ENCODE data around the gene BTBD2. TPM values are rescaled to one million over a fixed set of nuclear protein-coding genes. Genes with fewer than 3 reads are reported as not detected.
A peak's percentile ranks its signal among the peaks of the same experiment; 100 is the strongest.
"Not testable (repeated sequence)": the region's sequence is repeated elsewhere in the genome, so short reads cannot be mapped to it uniquely, and the experiment has no call there.

The BTBD2 gene
- total RNA-seq, 1 experiment from 2014 or later = 52.2 TPM

GRCh38 chr19:2035590-2035991 lies 20.1 kb upstream of the BTBD2 start:
- ChIA-PET CTCF (no interaction called here), POLR2A (no interaction called here)
- H3K36me3 Mint-ChIP-seq (ENCODE audit: insufficient read depth, unreplicated experiment) = peaks cover 26% of the 10 kb centered on the region
- no peaks in the 10 kb centered on the region for H3K4me1 Mint-ChIP-seq (ENCODE audit: low read depth, unreplicated experiment)
- H3K4me1 ChIP-seq = no peaks in the 10 kb centered on the region
- no peak overlapping the region for H3K27ac Mint-ChIP-seq (ENCODE audit: unreplicated experiment)
- TF ChIP-seq, protein P1, sequence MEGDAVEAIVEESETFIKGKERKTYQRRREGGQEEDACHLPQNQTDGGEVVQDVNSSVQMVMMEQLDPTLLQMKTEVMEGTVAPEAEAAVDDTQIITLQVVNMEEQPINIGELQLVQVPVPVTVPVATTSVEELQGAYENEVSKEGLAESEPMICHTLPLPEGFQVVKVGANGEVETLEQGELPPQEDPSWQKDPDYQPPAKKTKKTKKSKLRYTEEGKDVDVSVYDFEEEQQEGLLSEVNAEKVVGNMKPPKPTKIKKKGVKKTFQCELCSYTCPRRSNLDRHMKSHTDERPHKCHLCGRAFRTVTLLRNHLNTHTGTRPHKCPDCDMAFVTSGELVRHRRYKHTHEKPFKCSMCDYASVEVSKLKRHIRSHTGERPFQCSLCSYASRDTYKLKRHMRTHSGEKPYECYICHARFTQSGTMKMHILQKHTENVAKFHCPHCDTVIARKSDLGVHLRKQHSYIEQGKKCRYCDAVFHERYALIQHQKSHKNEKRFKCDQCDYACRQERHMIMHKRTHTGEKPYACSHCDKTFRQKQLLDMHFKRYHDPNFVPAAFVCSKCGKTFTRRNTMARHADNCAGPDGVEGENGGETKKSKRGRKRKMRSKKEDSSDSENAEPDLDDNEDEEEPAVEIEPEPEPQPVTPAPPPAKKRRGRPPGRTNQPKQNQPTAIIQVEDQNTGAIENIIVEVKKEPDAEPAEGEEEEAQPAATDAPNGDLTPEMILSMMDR (IDR thresholded peaks at IDR 0.05; ENCODE audit: insufficient read depth in 1 of 2, low read depth in 1 of 2, low read length in 1 of 2, severe bottlenecking in 1 of 2, unreplicated experiment in 1 of 2) = no peak
- no peaks in the 10 kb centered on the region for H3K27me3 ChIP-seq (replicated peaks; ENCODE audit: control insufficient read depth, insufficient read depth, low read length)
- H3K4me3 Mint-ChIP-seq (ENCODE audit: unreplicated experiment) = no peak overlapping the region
- peaks cover 9% of the 10 kb centered on the region for H3K9me3 ChIP-seq
- H3K36me3 ChIP-seq (ENCODE audit: control insufficient read depth, insufficient read depth, low read length) = no peaks in the 10 kb centered on the region; the same call in 1 of the 2 replicates
- H3K9me3 Mint-ChIP-seq (ENCODE audit: unreplicated experiment) = no peaks in the 10 kb centered on the region
- H3K27me3 Mint-ChIP-seq (ENCODE audit: insufficient read depth, unreplicated experiment) = no peaks in the 10 kb centered on the region
- no TSS peak for BruUV-seq (replicated peaks)
- no peak overlapping the region for H3K4me3 ChIP-seq (ENCODE audit: low read depth, low read length)
- intact Hi-C loops (cut with micrococcal nuclease; ENCODE audit: unreplicated experiment) = no loop called here
- no peak for DNase-seq

GRCh38 chr19:2034729-2035589 lies 19.4 kb upstream of the BTBD2 start:
- DNase-seq = peak; percentile 38 to 61
- Mint-ChIP-seq H3K4me3 (ENCODE audit: unreplicated experiment) (no peak overlapping the region), H3K4me1 (ENCODE audit: low read depth, unreplicated experiment) (no peaks in the 10 kb centered on the region), H3K27ac (ENCODE audit: unreplicated experiment) (no peak overlapping the region), H3K27me3 (ENCODE audit: insufficient read depth, unreplicated experiment) (no peaks in the 10 kb centered on the region), H3K36me3 (ENCODE audit: insufficient read depth, unreplicated experiment) (peaks cover 26% of the 10 kb centered on the region), H3K9me3 (ENCODE audit: unreplicated experiment) (no peaks in the 10 kb centered on the region)
- POLR2A ChIA-PET = no interaction called here
- no TSS peak for BruUV-seq (replicated peaks)
- TF ChIP-seq, protein P1 (IDR thresholded peaks at IDR 0.05; ENCODE audit: insufficient read depth in 1 of 2, low read depth in 1 of 2, low read length in 1 of 2, severe bottlenecking in 1 of 2, unreplicated experiment in 1 of 2) = no peak
- Histone ChIP-seq H3K4me3 (ENCODE audit: low read depth, low read length) (no peak overlapping the region), H3K4me1 (no peaks in the 10 kb centered on the region), H3K9me3 (peaks cover 9% of the 10 kb centered on the region), H3K27me3 (replicated peaks; ENCODE audit: control insufficient read depth, insufficient read depth, low read length) (no peaks in the 10 kb centered on the region), H3K36me3 (ENCODE audit: control insufficient read depth, insufficient read depth, low read length) (no peaks in the 10 kb centered on the region; the same call in 1 of the 2 replicates)
- intact Hi-C loops (cut with micrococcal nuclease; ENCODE audit: unreplicated experiment) = no loop called here
- CTCF ChIA-PET = no interaction called here

GRCh38 chr19:2034253-2034652 lies 18.7 kb upstream of the BTBD2 start:
- H3K27ac Mint-ChIP-seq (ENCODE audit: unreplicated experiment); H3K9me3 Mint-ChIP-seq (ENCODE audit: unreplicated experiment); H3K4me1 Mint-ChIP-seq (ENCODE audit: low read depth, unreplicated experiment); H3K27me3 Mint-ChIP-seq (ENCODE audit: insufficient read depth, unreplicated experiment); CTCF ChIA-PET; H3K27me3 ChIP-seq (replicated peaks; ENCODE audit: control insufficient read depth, insufficient read depth, low read length); H3K9me3 ChIP-seq; BruUV-seq (replicated peaks); H3K4me3 Mint-ChIP-seq (ENCODE audit: unreplicated experiment); intact Hi-C loops (cut with micrococcal nuclease; ENCODE audit: unreplicated experiment); H3K4me1 ChIP-seq; DNase-seq; H3K36me3 ChIP-seq (ENCODE audit: control insufficient read depth, insufficient read depth, low read length); H3K4me3 ChIP-seq (ENCODE audit: low read depth, low read length): not testable (repeated sequence)
- peaks cover 26% of the 10 kb centered on the region for H3K36me3 Mint-ChIP-seq (ENCODE audit: insufficient read depth, unreplicated experiment)
- POLR2A ChIA-PET = interaction anchor here (0.5 kb wide), 1 partner anchor 23 kb away, joined by 3 read pairs; no protein-coding TSS in a partner anchor

All from Caco-2 (cell line).